Tibial nerve (tissue), 4 donors: ENCODE results near the gene GRIN2A.

ENCODE experiments used
- EP300 ChIP-seq, 2 donors: sonication (generic); formaldehyde crosslinking; IDR thresholded peaks; one replicate each; pipeline ENCODE4 v1.6.1; 2017; ENCODE audit warnings: antibody characterized with exemption in 2 of 2, mild to moderate bottlenecking in 1 of 2
- POLR2A ChIP-seq, 2 donors: fragments of 450-650 bp; IDR thresholded peaks; one replicate each; pipeline ENCODE4 v1.6.1; 2017; ENCODE audit warnings: antibody characterized with exemption in 2 of 2, mild to moderate bottlenecking in 2 of 2, moderate library complexity in 2 of 2
- TF ChIP-seq, protein P1 (sequence below), 5 experiments: fragments of 200-600 bp in 3 of 5; fragments of 450-650 bp in 2 of 5; sonication (generic) in 3 of 5; IDR thresholded peaks; one replicate each; pipeline ENCODE4 v1.5.1; 2016 to 2019; ENCODE audit warnings: antibody characterized with exemption in 5 of 5, mild to moderate bottlenecking in 3 of 5, moderate library complexity in 2 of 5

DNA sequence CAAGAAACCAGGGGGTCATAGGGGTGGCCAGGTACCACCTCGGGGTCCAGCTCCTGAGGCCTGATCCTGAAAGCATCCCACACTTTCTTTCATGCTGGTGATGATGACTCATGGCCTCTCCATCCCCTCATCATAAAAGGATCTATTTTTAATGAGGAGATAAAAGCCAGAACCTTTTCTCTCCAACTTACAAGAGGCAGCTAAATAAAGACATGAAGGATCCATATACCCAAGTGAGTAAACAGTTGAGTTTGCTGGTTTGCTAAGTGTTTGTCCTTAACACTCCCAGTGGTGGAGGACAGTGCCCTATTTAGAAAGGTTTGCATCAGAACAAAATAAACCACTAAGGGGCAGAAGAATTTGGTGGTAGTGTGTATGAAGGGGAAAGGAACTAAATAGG is 383.8 kb downstream of the GRIN2A start:
- TF ChIP-seq, protein P1, sequence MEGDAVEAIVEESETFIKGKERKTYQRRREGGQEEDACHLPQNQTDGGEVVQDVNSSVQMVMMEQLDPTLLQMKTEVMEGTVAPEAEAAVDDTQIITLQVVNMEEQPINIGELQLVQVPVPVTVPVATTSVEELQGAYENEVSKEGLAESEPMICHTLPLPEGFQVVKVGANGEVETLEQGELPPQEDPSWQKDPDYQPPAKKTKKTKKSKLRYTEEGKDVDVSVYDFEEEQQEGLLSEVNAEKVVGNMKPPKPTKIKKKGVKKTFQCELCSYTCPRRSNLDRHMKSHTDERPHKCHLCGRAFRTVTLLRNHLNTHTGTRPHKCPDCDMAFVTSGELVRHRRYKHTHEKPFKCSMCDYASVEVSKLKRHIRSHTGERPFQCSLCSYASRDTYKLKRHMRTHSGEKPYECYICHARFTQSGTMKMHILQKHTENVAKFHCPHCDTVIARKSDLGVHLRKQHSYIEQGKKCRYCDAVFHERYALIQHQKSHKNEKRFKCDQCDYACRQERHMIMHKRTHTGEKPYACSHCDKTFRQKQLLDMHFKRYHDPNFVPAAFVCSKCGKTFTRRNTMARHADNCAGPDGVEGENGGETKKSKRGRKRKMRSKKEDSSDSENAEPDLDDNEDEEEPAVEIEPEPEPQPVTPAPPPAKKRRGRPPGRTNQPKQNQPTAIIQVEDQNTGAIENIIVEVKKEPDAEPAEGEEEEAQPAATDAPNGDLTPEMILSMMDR (IDR thresholded peaks at IDR 0.05) = no peak
- TF ChIP-seq POLR2A (IDR thresholded peaks at IDR 0.05) (no peak), EP300 (IDR thresholded peaks at IDR 0.05) (no peak)
